ENCODE results near the gene PTPRK. TPM values are rescaled to one million over a fixed set of nuclear protein-coding genes. Genes with fewer than 3 reads are reported as not detected.

The PTPRK gene
- total RNA-seq, 1 donor from 2014 or later, result 48.4 TPM

- H3K4me3 ChIP-seq (ENCODE audit: low read depth, low read length), result no peak overlapping the region
- peaks cover 2% of the 10 kb centered on the region for H3K36me3 ChIP-seq (ENCODE audit: control insufficient read depth, insufficient read depth, low read length)
- no peak for TF ChIP-seq CTCF (IDR thresholded peaks at IDR 0.05; ENCODE audit: insufficient read depth, low read length, severe bottlenecking)
- no peak for FAIRE-seq
- DNase-seq (ENCODE audit: low read depth), result no peak
- no peaks in the 10 kb centered on the region for H3K27me3 ChIP-seq (ENCODE audit: control insufficient read depth, insufficient read depth, low read length)
These were observed 487.2 kb downstream of the PTPRK start for GRCh38 chr6:128033156-128033555.

- H3K4me3 ChIP-seq (ENCODE audit: low read depth, low read length), result no peak overlapping the region
- peaks cover 2% of the 10 kb centered on the region for H3K36me3 ChIP-seq (ENCODE audit: control insufficient read depth, insufficient read depth, low read length)
- FAIRE-seq (peak; percentile 18), DNase-seq (ENCODE audit: low read depth) (no peak)
- H3K27me3 ChIP-seq (ENCODE audit: control insufficient read depth, insufficient read depth, low read length), result no peaks in the 10 kb centered on the region
- TF ChIP-seq CTCF (IDR thresholded peaks at IDR 0.05; ENCODE audit: insufficient read depth, low read length, severe bottlenecking), result no peak
These were observed 488.4 kb downstream of the PTPRK start for GRCh38 chr6:128032042-128032441.

GRCh38 chr6:128029826-128030225 lies 490.6 kb downstream of the PTPRK start:
- Histone ChIP-seq H3K4me3 (ENCODE audit: low read depth, low read length) (no peak overlapping the region), H3K36me3 (ENCODE audit: control insufficient read depth, insufficient read depth, low read length) (peaks cover 2% of the 10 kb centered on the region), H3K27me3 (ENCODE audit: control insufficient read depth, insufficient read depth, low read length) (no peaks in the 10 kb centered on the region)
- TF ChIP-seq CTCF (IDR thresholded peaks at IDR 0.05; ENCODE audit: insufficient read depth, low read length, severe bottlenecking), result no peak
- FAIRE-seq, result no peak
- DNase-seq (ENCODE audit: low read depth), result no peak

- FAIRE-seq, result no peak
- no peak for DNase-seq (ENCODE audit: low read depth)
- H3K36me3 ChIP-seq (ENCODE audit: control insufficient read depth, insufficient read depth, low read length), result peaks cover 2% of the 10 kb centered on the region
- no peak for TF ChIP-seq CTCF (IDR thresholded peaks at IDR 0.05; ENCODE audit: insufficient read depth, low read length, severe bottlenecking)
- H3K4me3 ChIP-seq (ENCODE audit: low read depth, low read length), result no peak overlapping the region
- no peaks in the 10 kb centered on the region for H3K27me3 ChIP-seq (ENCODE audit: control insufficient read depth, insufficient read depth, low read length)
These were observed 492.2 kb downstream of the PTPRK start for GRCh38 chr6:128028183-128028582.

- FAIRE-seq, result no peak
These were observed 494.9 kb downstream of the PTPRK start for GRCh38 chr6:128025478-128025877.

More at GRCh38 chr6:128025478-128025877, 494.9 kb downstream of the PTPRK start:
- Histone ChIP-seq H3K4me3 (ENCODE audit: low read depth, low read length) (no peak overlapping the region), H3K36me3 (ENCODE audit: control insufficient read depth, insufficient read depth, low read length) (no peaks in the 10 kb centered on the region), H3K27me3 (ENCODE audit: control insufficient read depth, insufficient read depth, low read length) (no peaks in the 10 kb centered on the region)
- no peak for TF ChIP-seq CTCF (IDR thresholded peaks at IDR 0.05; ENCODE audit: insufficient read depth, low read length, severe bottlenecking)
- no peak for DNase-seq (ENCODE audit: low read depth)

All from bronchial epithelial cell (primary cell).